ENCODE data around the gene PREX1. TPM values are rescaled to one million over a fixed set of nuclear protein-coding genes. Genes with fewer than 3 reads are reported as not detected.

Gene PREX1
- total and polyA plus RNA-seq, 2 of the 4 experiments (the other 2 are of a cell fraction): 0.67 to 0.72 TPM

- H2BK120ac ChIP-seq (ENCODE audit: low read depth, low read length): no peak overlapping the region
- BruUV-seq (replicated peaks): no TSS peak
- H2BK15ac ChIP-seq (ENCODE audit: low read depth, low read length): no peak overlapping the region
- no peak overlapping the region for H3K27ac ChIP-seq (ENCODE audit: insufficient read depth, low read length)
- H3K9me3 ChIP-seq (ENCODE audit: control insufficient read depth, insufficient read depth, low read length): peaks cover 3% of the 10 kb centered on the region; the same call in 1 of the 2 replicates
- H3K79me1 ChIP-seq (ENCODE audit: low read depth in 1 of 2, low read length in 2 of 2): no peaks in the 10 kb centered on the region
- H3K27me3 ChIP-seq (ENCODE audit: control insufficient read depth, insufficient read depth, low read length): peaks cover 15% of the 10 kb centered on the region; the same call in 1 of the 2 replicates
- no peak overlapping the region for H3K56ac ChIP-seq (ENCODE audit: extremely low read depth, insufficient read depth, low read length)
- no peaks in the 10 kb centered on the region for H3K9me1 ChIP-seq (ENCODE audit: insufficient read depth, low read length)
- H3K9ac ChIP-seq (ENCODE audit: low read depth, low read length): no peak overlapping the region
- no peak overlapping the region for H2AK5ac ChIP-seq (ENCODE audit: low read depth, low read length)
- in situ Hi-C loops (cut with MboI; ENCODE audit: low sequenced_read_pairs): no loop called here
- no peak overlapping the region for H3K4me2 ChIP-seq (ENCODE audit: low read depth, low read length)
- no peak overlapping the region for H3K23ac ChIP-seq (ENCODE audit: low read depth, low read length)
- no peak for TF ChIP-seq RFX5 (IDR thresholded peaks at IDR 0.05; ENCODE audit: low read depth, low read length)
- no peak for TF ChIP-seq MAZ (IDR thresholded peaks at IDR 0.05; ENCODE audit: borderline replicate concordance, low read depth, low read length)
- TF ChIP-seq CEBPB (IDR thresholded peaks at IDR 0.05; ENCODE audit: low read depth, low read length): no peak
- no peak for TF ChIP-seq SMC3 (IDR thresholded peaks at IDR 0.05; ENCODE audit: low read depth, low read length)
- TF ChIP-seq CHD1 (IDR thresholded peaks at IDR 0.05; ENCODE audit: low read depth, low read length): no peak
- no peak for TF ChIP-seq MXI1 (IDR thresholded peaks at IDR 0.05; ENCODE audit: borderline replicate concordance, low read depth, low read length)
- no peak for TF ChIP-seq FOS (IDR thresholded peaks at IDR 0.05; ENCODE audit: low read depth, low read length)
- TF ChIP-seq MAFK (IDR thresholded peaks at IDR 0.05; ENCODE audit: low read depth, low read length): no peak
- no peak for TF ChIP-seq USF2 (IDR thresholded peaks at IDR 0.05; ENCODE audit: low read depth, low read length)
- TF ChIP-seq NFE2L2 (IDR thresholded peaks at IDR 0.05; ENCODE audit: low read depth, low read length): no peak
- no peak for TF ChIP-seq RAD21 (IDR thresholded peaks at IDR 0.05; ENCODE audit: low read length)
- TF ChIP-seq BHLHE40 (IDR thresholded peaks at IDR 0.05; ENCODE audit: low read depth, low read length): no peak
- TF ChIP-seq CTCF (conservative IDR thresholded peaks at IDR 0.05; ENCODE audit: low read depth, low read length): no peak
- TF ChIP-seq ELK1 (IDR thresholded peaks at IDR 0.05; ENCODE audit: borderline replicate concordance, low read depth, low read length): no peak
- no peak for TF ChIP-seq RCOR1 (IDR thresholded peaks at IDR 0.05; ENCODE audit: insufficient replicate concordance, low read length)
- no peak for TF ChIP-seq POLR2A (IDR thresholded peaks at IDR 0.05; ENCODE audit: low read depth, low read length)
- H3K36me3 ChIP-seq (ENCODE audit: control insufficient read depth, insufficient read depth, low read length): no peaks in the 10 kb centered on the region
- DNase-seq (no peak), ATAC-seq (ENCODE audit: low read depth) (no peak)
- ChIA-PET POLR2A (ENCODE audit: unreplicated experiment) (no interaction called here), CTCF (no interaction called here)
- H2AFZ ChIP-seq (replicated peaks; ENCODE audit: low read length, poor library complexity): no peak overlapping the region
- WGBS, 2 experiments (ENCODE audit: extremely low coverage in 2 of 2, insufficient read length in 1 of 2): no CpG with 5 or more reads among the region's 10 CpGs
- no peak overlapping the region for H2BK20ac ChIP-seq (ENCODE audit: low read depth, low read length)
- no peak overlapping the region for H3K4ac ChIP-seq (ENCODE audit: low read depth, low read length)
- H4K8ac ChIP-seq (ENCODE audit: low read depth in 2 of 2, low read length in 2 of 2): no peak overlapping the region
- intact Hi-C loops (cut with micrococcal nuclease): no loop called here
- no peak overlapping the region for H3K4me3 ChIP-seq (ENCODE audit: insufficient read depth, low read depth, low read length)
- no peak overlapping the region for H3K18ac ChIP-seq (ENCODE audit: low read depth, low read length)
- H4K20me1 ChIP-seq (ENCODE audit: insufficient read depth, low read length): no peaks in the 10 kb centered on the region
- no peak overlapping the region for H2BK5ac ChIP-seq (ENCODE audit: low read depth, low read length, poor library complexity, severe bottlenecking)
- H4K91ac ChIP-seq (ENCODE audit: insufficient read depth, low read depth, low read length): no peak overlapping the region
- H4K5ac ChIP-seq (ENCODE audit: low read depth, low read length): no peak overlapping the region
- no peaks in the 10 kb centered on the region for H3K4me1 ChIP-seq (ENCODE audit: control insufficient read depth, insufficient read depth, low read length)
- no peak overlapping the region for H2AK9ac ChIP-seq (replicated peaks; ENCODE audit: low read depth, low read length, poor library complexity)
- H3K14ac ChIP-seq (replicated peaks; ENCODE audit: low read depth, low read length): no peak overlapping the region
- dilution Hi-C loops (cut with HindIII; ENCODE audit: low sequenced_read_pairs, unreplicated experiment): no loop called here
These were observed 56.3 kb downstream of the PREX1 start for GRCh38 chr20:48771542-48771941.
